T-helper 9 cell (primary cell): ENCODE measurements around the gene SLC49A3.
"Not testable (repeated sequence)": the region's sequence is repeated elsewhere in the genome, so short reads cannot be mapped to it uniquely, and the experiment has no call there.

Experiments used
- DNase-seq: peaks from one replicate; pipeline ENCODE4 v3.0.0-alpha.2; 2020

SLC49A3 gene

GRCh38 chr4:700587-701264 lies 11.8 kb upstream of the SLC49A3 start:
- no peak for DNase-seq

- DNase-seq: no peak
Observed at GRCh38 chr4:699816-700580, 11.0 kb upstream of the SLC49A3 start.

- not testable (repeated sequence) for DNase-seq
Observed at GRCh38 chr4:694341-694940, 5.5 kb upstream of the SLC49A3 start.

- DNase-seq: no peak
Observed at GRCh38 chr4:692771-693554, 4.0 kb upstream of the SLC49A3 start.

- DNase-seq: no peak
Observed at GRCh38 chr4:689723-690122, 772 bp upstream of the SLC49A3 start.

GRCh38 chr4:687971-688853 lies 739 bp downstream of the SLC49A3 start:
- DNase-seq: no peak

- DNase-seq: no peak
Observed at GRCh38 chr4:687048-687970, 1.6 kb downstream of the SLC49A3 start.

GRCh38 chr4:686413-687040 lies 2.4 kb downstream of the SLC49A3 start:
- DNase-seq: no peak

GRCh38 chr4:685679-686412 lies 3.1 kb downstream of the SLC49A3 start:
- DNase-seq: no peak

GRCh38 chr4:684623-685327 lies 4.2 kb downstream of the SLC49A3 start:
- no peak for DNase-seq

GRCh38 chr4:683982-684622 lies 4.8 kb downstream of the SLC49A3 start:
- no peak for DNase-seq

- no peak for DNase-seq
Observed at GRCh38 chr4:683247-683897, 5.6 kb downstream of the SLC49A3 start.

GRCh38 chr4:682490-683172 lies 6.3 kb downstream of the SLC49A3 start:
- DNase-seq: no peak

- DNase-seq: no peak
Observed at GRCh38 chr4:681736-682451, 7.1 kb downstream of the SLC49A3 start.

- DNase-seq: no peak
Observed at GRCh38 chr4:680928-681645, 7.9 kb downstream of the SLC49A3 start.

GRCh38 chr4:680551-680927 lies 8.4 kb downstream of the SLC49A3 start:
- DNase-seq: no peak
